GM21529 (cell line): ENCODE data around the gene ZNF664.

Source experiments
- ATAC-seq: cut with Tn5 transposase; IDR thresholded peaks from one replicate; pipeline ENCODE4 v1.9.1; 2021; ENCODE audit not compliant: unreplicated experiment

Gene ZNF664

GRCh38 chr12:123987022-123987421 lies 14.0 kb downstream of the ZNF664 start:
- ATAC-seq = no peak

- no peak for ATAC-seq
Observed at GRCh38 chr12:123989168-123989567, 16.2 kb downstream of the ZNF664 start.

GRCh38 chr12:123989753-123990152 lies 16.7 kb downstream of the ZNF664 start:
- no peak for ATAC-seq

GRCh38 chr12:123990511-123990910 lies 17.5 kb downstream of the ZNF664 start:
- no peak for ATAC-seq

GRCh38 chr12:123991372-123991951 lies 18.4 kb downstream of the ZNF664 start:
- ATAC-seq = no peak

GRCh38 chr12:123992118-123992825 lies 19.3 kb downstream of the ZNF664 start:
- no peak for ATAC-seq

GRCh38 chr12:123995023-123995748 lies 22.2 kb downstream of the ZNF664 start:
- no peak for ATAC-seq

- ATAC-seq = no peak
Observed at GRCh38 chr12:123996581-123996980, 23.6 kb downstream of the ZNF664 start.

GRCh38 chr12:123997033-123997822 lies 24.2 kb downstream of the ZNF664 start:
- no peak for ATAC-seq

GRCh38 chr12:123997908-123998307 lies 24.9 kb downstream of the ZNF664 start:
- ATAC-seq = no peak

- no peak for ATAC-seq
Observed at GRCh38 chr12:123998344-123998990, 25.5 kb downstream of the ZNF664 start.

- no peak for ATAC-seq
Observed at GRCh38 chr12:123998991-123999359, 26.0 kb downstream of the ZNF664 start.

GRCh38 chr12:124000111-124000510 lies 27.1 kb downstream of the ZNF664 start:
- ATAC-seq = no peak

- no peak for ATAC-seq
Observed at GRCh38 chr12:124001343-124001742, 28.3 kb downstream of the ZNF664 start.

GRCh38 chr12:124002021-124002644 lies 29.1 kb downstream of the ZNF664 start:
- no peak for ATAC-seq

GRCh38 chr12:124002654-124003053 lies 29.6 kb downstream of the ZNF664 start:
- ATAC-seq = no peak

GRCh38 chr12:124004233-124004875 lies 31.3 kb downstream of the ZNF664 start:
- no peak for ATAC-seq

GRCh38 chr12:124006085-124006845 lies 33.2 kb downstream of the ZNF664 start:
- peak; percentile 67 for ATAC-seq
